ENCODE results near the gene FGB. TPM values are rescaled to one million over a fixed set of nuclear protein-coding genes. Genes with fewer than 3 reads are reported as not detected.

The FGB gene
- total and polyA plus RNA-seq, 2 of the 13 experiments (the other 11 are each of a cell fraction or from before 2014, with no cell fraction given): 226 to 784 TPM

DNA sequence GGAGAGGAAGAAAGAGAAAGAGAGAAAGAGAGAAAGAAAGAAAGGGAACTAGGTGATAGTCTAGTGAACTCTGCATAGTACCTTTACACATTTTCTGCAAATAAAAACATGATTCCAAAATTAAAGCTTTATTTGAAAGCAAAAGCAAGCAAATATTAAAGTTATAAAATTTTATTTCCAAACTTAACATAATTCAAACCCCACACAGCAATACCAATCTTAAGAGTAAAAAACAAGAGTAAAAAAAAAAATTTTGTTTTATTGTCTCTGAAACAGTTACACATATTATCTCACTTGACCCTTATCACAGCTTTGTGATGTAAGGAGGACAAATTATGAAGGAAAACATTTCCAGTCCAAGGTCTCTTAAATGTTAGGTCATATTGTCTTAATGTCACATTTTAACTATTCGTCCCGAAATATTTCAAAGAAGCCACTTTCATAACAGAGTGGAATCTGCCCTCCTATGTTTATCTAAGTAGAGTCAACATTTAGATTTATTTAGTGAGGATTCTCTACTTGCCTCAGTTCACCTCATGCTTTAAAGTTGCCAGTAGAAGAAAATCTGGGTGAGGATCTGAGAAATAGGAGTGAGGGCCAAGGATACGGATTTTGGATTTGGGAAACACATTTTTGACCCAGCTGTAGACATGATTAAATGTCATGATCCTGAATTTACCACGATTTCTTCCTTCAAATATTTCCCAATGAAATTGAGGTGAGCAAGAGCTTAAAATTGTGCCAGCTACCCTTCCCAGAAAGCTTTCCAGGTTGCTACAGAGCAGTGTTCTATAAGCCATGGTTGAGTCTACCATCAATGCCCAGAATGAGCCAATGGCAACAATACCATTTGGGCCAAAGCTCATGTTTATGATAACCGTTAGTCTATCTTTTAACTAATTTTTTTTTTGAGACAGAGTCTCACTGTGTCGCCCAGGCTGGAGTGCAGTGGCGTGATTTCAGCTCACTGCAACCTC, 35.3 kb downstream of the FGB start (continued):
- no peak for TF ChIP-seq TRIM22 (IDR thresholded peaks at IDR 0.05)
- TF ChIP-seq ZNF720 (CRISPR knock-in tag; IDR thresholded peaks at IDR 0.05): no peak
- peak; percentile 98 for TF ChIP-seq HNF4G (IDR thresholded peaks at IDR 0.05; ENCODE audit: borderline replicate concordance, low read depth, low read length)
- peak; percentile 46; the same call in 1 of the 2 replicates for TF ChIP-seq HNF4G (CRISPR knock-in tag; IDR thresholded peaks at IDR 0.05; ENCODE audit: borderline replicate concordance, low read depth)
- TF ChIP-seq, protein P1, sequence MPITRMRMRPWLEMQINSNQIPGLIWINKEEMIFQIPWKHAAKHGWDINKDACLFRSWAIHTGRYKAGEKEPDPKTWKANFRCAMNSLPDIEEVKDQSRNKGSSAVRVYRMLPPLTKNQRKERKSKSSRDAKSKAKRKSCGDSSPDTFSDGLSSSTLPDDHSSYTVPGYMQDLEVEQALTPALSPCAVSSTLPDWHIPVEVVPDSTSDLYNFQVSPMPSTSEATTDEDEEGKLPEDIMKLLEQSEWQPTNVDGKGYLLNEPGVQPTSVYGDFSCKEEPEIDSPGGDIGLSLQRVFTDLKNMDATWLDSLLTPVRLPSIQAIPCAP (CRISPR knock-in tag; IDR thresholded peaks at IDR 0.05; ENCODE audit: low read depth): no peak
- TF ChIP-seq, protein P2, sequence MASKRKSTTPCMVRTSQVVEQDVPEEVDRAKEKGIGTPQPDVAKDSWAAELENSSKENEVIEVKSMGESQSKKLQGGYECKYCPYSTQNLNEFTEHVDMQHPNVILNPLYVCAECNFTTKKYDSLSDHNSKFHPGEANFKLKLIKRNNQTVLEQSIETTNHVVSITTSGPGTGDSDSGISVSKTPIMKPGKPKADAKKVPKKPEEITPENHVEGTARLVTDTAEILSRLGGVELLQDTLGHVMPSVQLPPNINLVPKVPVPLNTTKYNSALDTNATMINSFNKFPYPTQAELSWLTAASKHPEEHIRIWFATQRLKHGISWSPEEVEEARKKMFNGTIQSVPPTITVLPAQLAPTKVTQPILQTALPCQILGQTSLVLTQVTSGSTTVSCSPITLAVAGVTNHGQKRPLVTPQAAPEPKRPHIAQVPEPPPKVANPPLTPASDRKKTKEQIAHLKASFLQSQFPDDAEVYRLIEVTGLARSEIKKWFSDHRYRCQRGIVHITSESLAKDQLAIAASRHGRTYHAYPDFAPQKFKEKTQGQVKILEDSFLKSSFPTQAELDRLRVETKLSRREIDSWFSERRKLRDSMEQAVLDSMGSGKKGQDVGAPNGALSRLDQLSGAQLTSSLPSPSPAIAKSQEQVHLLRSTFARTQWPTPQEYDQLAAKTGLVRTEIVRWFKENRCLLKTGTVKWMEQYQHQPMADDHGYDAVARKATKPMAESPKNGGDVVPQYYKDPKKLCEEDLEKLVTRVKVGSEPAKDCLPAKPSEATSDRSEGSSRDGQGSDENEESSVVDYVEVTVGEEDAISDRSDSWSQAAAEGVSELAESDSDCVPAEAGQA (IDR thresholded peaks at IDR 0.05; ENCODE audit: low read depth): 0 out of 2 replicates have a peak, but pooled peaks have one; percentile 16
- TF ChIP-seq, protein P2 (CRISPR knock-in tag; IDR thresholded peaks at IDR 0.05; ENCODE audit: borderline replicate concordance): no peak; the same call in 1 of the 2 replicates
- TF ChIP-seq ZNF589 (CRISPR knock-in tag; conservative IDR thresholded peaks at IDR 0.05): no peak
- TF ChIP-seq MIXL1 (CRISPR knock-in tag; IDR thresholded peaks at IDR 0.05): peak; percentile 97
- TF ChIP-seq REXO4 (CRISPR knock-in tag; IDR thresholded peaks at IDR 0.05; ENCODE audit: borderline replicate concordance): no peak
- no peak for TF ChIP-seq IRF9 (CRISPR knock-in tag; IDR thresholded peaks at IDR 0.05; ENCODE audit: borderline replicate concordance)
- no peak; the same call in 1 of the 2 replicates for TF ChIP-seq ATM (IDR thresholded peaks at IDR 0.05; ENCODE audit: borderline replicate concordance)
- TF ChIP-seq SMC3 (IDR thresholded peaks at IDR 0.05; ENCODE audit: low read length): no peak
- peak; percentile 98 for TF ChIP-seq CREM (IDR thresholded peaks at IDR 0.05)
- TF ChIP-seq CREM (CRISPR knock-in tag; IDR thresholded peaks at IDR 0.05): no peak
